Measurements from ENCODE around the gene CBLB.

GRCh38 chr3:105614288-105615030, 254.4 kb downstream of the CBLB start:
- no peak for TF ChIP-seq CTCF (IDR thresholded peaks at IDR 0.05)
- TF ChIP-seq POLR2A (IDR thresholded peaks at IDR 0.05), result no peak
